Measurements from ENCODE around the gene MATCAP1. TPM values are rescaled to one million over a fixed set of nuclear protein-coding genes. Genes with fewer than 3 reads are reported as not detected.

MATCAP1 gene
- total and polyA plus RNA-seq, 2 of the 8 experiments (the other 6 are each of a cell fraction or from before 2014, with no cell fraction given) = 22.9 to 27.5 TPM

DNA sequence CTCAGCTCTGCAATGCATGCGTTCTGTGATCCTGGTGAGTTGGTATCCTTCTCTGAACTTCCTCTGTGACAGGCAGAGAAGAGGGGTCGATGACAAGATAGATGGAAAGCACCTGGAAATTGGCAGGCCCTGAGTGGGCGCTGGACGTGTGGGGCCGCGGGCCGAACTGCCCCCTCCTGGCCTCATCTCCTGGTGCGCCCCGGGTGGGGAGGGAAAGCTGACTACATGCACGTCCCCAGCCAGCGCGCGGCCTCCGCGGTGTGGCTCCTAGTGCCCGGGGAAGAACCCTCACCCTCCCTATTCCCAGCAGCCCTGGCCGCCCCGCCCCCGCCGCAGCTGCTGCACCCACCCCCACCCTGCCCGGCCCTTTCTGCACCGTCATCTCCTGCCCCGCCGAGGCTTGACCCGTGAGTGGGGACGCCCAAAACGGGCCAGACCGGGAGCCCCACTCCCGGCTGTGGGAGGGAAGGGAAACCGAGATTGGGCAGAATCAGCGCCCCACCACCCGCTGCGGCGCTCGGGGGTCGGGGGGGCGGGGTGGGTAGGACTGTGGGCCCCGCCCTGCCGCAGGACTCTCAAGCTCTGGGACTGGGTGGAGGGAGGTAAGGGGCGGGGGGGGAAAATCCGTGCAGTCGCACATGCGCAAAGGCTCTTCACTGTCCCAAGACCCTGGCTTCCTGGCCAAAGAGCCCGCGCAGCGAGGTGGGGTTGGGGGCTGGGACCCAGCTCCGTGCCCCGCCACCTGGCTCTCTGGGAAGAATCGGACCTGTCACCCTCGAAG is 13.4 kb downstream of the MATCAP1 start, which contains the start of gene NOL3:
NOL3 (plus strand) TSS at position 371 of the 781 bp plus-strand sequence.
- ChIA-PET CTCF (ENCODE audit: partially characterized antibody) (interaction anchor here (0.6 to 19.3 kb wide), 22 partner anchors 9 to 253 kb away, joined by 3 to 291 read pairs (median 5); partner anchors contain the start of genes B3GNT9, CES3, ELMO3 and EXOC3L1), POLR2A (ENCODE audit: partially characterized antibody) (interaction anchor here (0.7 to 2.7 kb wide), 8 partner anchors 10 to 792 kb away, joined by 3 to 11 read pairs (median 4); partner anchors contain the start of genes ELMO3, FBXL8 and TRADD)
- Histone ChIP-seq H2AFZ (ENCODE audit: low read length) (peak within 1 kb of the TSS; percentile 67; the same call in 1 of the 2 replicates), H4K5ac (ENCODE audit: insufficient read length, low read depth, low read length) (no peak within 1 kb of the TSS), H4K91ac (replicated peaks; ENCODE audit: insufficient read length, low read length) (no peak within 1 kb of the TSS), H3K4me3 (ENCODE audit: extremely low read depth in 1 of 4, insufficient read depth in 2 of 4, low read depth in 3 of 4, low read length in 4 of 4) (peak within 1 kb of the TSS; percentile 17 to 65 (median 50)), H3K36me3 (ENCODE audit: control insufficient read depth in 2 of 4, insufficient read depth in 4 of 4, low read length in 3 of 4) (no peaks in the 10 kb centered on the region), H3K18ac (ENCODE audit: extremely low read depth, low read length) (peak within 1 kb of the TSS; percentile 68), H2BK20ac (ENCODE audit: low read length) (no peak within 1 kb of the TSS; the same call in 1 of the 2 replicates), H2AK5ac (ENCODE audit: low read depth, low read length) (0 out of 2 replicates have a peak within 1 kb of the TSS, but pooled peaks have one; percentile 69), H3K14ac (ENCODE audit: insufficient read length) (no peak within 1 kb of the TSS), H3K27me3 (replicated peaks in 1 of 4; ENCODE audit: control insufficient read depth in 3 of 4, extremely low read depth in 1 of 4, insufficient read depth in 3 of 4, low read length in 3 of 4) (peaks cover 77 to 97% (median 95%) of the 10 kb centered on the region in 4 experiments), H2BK15ac (ENCODE audit: low read length) (peak within 1 kb of the TSS; percentile 81; the same call in 1 of the 2 replicates), H2BK120ac (replicated peaks; ENCODE audit: low read depth, low read length) (no peak within 1 kb of the TSS), H3K4me1 (replicated peaks in 1 of 4; ENCODE audit: control insufficient read depth in 3 of 4, insufficient read depth in 4 of 4, low read length in 3 of 4) (peaks cover 0 to 43% (median 29%) of the 10 kb centered on the region in 4 experiments; a peak in 6 of 7 replicates), H2BK12ac (ENCODE audit: low read depth, low read length) (peak within 1 kb of the TSS; percentile 71; the same call in 1 of the 2 replicates), H3K4me2 (ENCODE audit: insufficient read depth in 1 of 2, low read depth in 2 of 2, low read length in 2 of 2) (peak within 1 kb of the TSS; percentile 79 to 89), H3K56ac (replicated peaks; ENCODE audit: insufficient read length, low read depth, low read length) (peak within 1 kb of the TSS; percentile 34), H3K23ac (ENCODE audit: insufficient read length) (no peak within 1 kb of the TSS), H3K79me2 (ENCODE audit: control insufficient read depth in 1 of 2, insufficient read depth in 2 of 2, low read length in 2 of 2) (no peaks in the 10 kb centered on the region), H3K27ac (ENCODE audit: low read depth, low read length) (no peak within 1 kb of the TSS), H3K9me3 (ENCODE audit: insufficient read depth in 2 of 2, low read depth in 1 of 2, low read length in 1 of 2) (no peaks in the 10 kb centered on the region), H4K8ac (ENCODE audit: extremely low read depth, insufficient read depth, low read length) (peak within 1 kb of the TSS; percentile 81), H3K4ac (replicated peaks; ENCODE audit: insufficient read length, low read depth, low read length) (no peak within 1 kb of the TSS), H4K20me1 (replicated peaks in 1 of 2; ENCODE audit: control insufficient read depth in 1 of 2, insufficient read depth in 2 of 2, low read length in 2 of 2) (peaks cover 5 to 20% of the 10 kb centered on the region in 2 experiments), H3K9ac (replicated peaks in 1 of 4; ENCODE audit: extremely low read depth in 1 of 4, low read depth in 3 of 4, low read length in 3 of 4) (no peak within 1 kb of the TSS; a peak in 1 of 7 replicates), H3K23me2 (ENCODE audit: low read depth, low read length) (peaks cover 21% of the 10 kb centered on the region), H2BK5ac (ENCODE audit: low read depth, low read length) (no peak within 1 kb of the TSS), H3K79me1 (ENCODE audit: low read depth, low read length) (peaks cover 2% of the 10 kb centered on the region; the same call in 1 of the 2 replicates)
- 2% methylated on average over 27 of the region's 50 CpGs; no CpG with 5 or more reads in 1 of the 2 experiments for WGBS, 2 experiments (ENCODE audit: extremely low coverage in 1 of 2, insufficient coverage in 1 of 2, insufficient read length in 1 of 2, insufficient replicate concordance in 2 of 2, low coverage in 1 of 2, low lambda C conversion rate in 2 of 2, missing lambda C conversion rate in 1 of 2)
- peak; percentile 38; the same call in 1 of the 2 replicates for TF ChIP-seq MAFK (IDR thresholded peaks at IDR 0.05; ENCODE audit: low read depth, low read length)
- TF ChIP-seq ASH2L (IDR thresholded peaks at IDR 0.05; ENCODE audit: low read length) = no peak
- TF ChIP-seq NRF1 (IDR thresholded peaks at IDR 0.05; ENCODE audit: low read depth, low read length) = peak; percentile 57
- TF ChIP-seq MAX (IDR thresholded peaks at IDR 0.05) = peak; percentile 51; the same call in 1 of the 2 replicates
- no peak for TF ChIP-seq SIRT6 (IDR thresholded peaks at IDR 0.05; ENCODE audit: low read length)
- 0 out of 2 replicates have a peak, but pooled peaks have one; percentile 9 for TF ChIP-seq BACH1 (IDR thresholded peaks at IDR 0.05; ENCODE audit: low read length)
- peak; percentile 67 for TF ChIP-seq E2F6 (IDR thresholded peaks at IDR 0.05)
- FAIRE-seq (no peak), DNase-seq (ENCODE audit: low read depth in 1 of 2, low spot score in 2 of 2) (peak in 1 of 2 experiments; percentile 79)
